ENCODE data around the gene PEX5L. TPM values are rescaled to one million over a fixed set of nuclear protein-coding genes. Genes with fewer than 3 reads are reported as not detected.
A peak's percentile ranks its signal among the peaks of the same experiment; 100 is the strongest.

Gene PEX5L
- total and polyA plus RNA-seq, 8 donors: 1.1 to 30.2 (median 8.6) TPM

DNA sequence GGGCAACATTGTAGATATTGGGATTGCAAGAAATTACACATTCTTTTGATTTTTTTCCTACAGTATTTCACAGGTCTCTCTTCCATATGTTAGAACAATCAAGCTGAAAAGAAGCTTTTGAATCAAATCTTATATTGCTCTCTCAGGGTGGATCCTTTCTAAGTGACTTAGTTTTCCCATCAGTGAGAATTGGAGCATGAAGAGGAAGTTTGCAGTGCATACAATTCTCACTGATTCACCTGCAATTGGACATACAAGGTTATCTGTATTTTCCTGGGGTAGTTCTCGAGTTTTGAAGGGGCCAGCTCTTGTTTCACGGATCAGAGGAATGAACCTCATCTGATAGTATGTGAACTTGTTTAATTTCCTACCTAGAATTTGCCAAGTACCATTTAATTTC, 150.8 kb downstream of the PEX5L start:
- no peak for FAIRE-seq
- no peak for DNase-seq
- no peaks in the 10 kb centered on the region for H3K36me3 ChIP-seq
- TF ChIP-seq, protein P1, sequence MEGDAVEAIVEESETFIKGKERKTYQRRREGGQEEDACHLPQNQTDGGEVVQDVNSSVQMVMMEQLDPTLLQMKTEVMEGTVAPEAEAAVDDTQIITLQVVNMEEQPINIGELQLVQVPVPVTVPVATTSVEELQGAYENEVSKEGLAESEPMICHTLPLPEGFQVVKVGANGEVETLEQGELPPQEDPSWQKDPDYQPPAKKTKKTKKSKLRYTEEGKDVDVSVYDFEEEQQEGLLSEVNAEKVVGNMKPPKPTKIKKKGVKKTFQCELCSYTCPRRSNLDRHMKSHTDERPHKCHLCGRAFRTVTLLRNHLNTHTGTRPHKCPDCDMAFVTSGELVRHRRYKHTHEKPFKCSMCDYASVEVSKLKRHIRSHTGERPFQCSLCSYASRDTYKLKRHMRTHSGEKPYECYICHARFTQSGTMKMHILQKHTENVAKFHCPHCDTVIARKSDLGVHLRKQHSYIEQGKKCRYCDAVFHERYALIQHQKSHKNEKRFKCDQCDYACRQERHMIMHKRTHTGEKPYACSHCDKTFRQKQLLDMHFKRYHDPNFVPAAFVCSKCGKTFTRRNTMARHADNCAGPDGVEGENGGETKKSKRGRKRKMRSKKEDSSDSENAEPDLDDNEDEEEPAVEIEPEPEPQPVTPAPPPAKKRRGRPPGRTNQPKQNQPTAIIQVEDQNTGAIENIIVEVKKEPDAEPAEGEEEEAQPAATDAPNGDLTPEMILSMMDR (IDR thresholded peaks at IDR 0.05): no peak
- H3K4me3 ChIP-seq: no peak overlapping the region
- no peaks in the 10 kb centered on the region for H3K9me3 ChIP-seq
- no peak for ATAC-seq
- H3K27me3 ChIP-seq: no peaks in the 10 kb centered on the region
- intact Hi-C loops (cut with DNase I): no loop called here
- 73 to 83% methylated on average over 2 of the region's 2 CpGs for WGBS, 2 donors
- no peak overlapping the region for H3K27ac ChIP-seq
- H3K4me1 ChIP-seq: peaks cover 0 to 3% (median 0%) of the 10 kb centered on the region in 3 donors

DNA sequence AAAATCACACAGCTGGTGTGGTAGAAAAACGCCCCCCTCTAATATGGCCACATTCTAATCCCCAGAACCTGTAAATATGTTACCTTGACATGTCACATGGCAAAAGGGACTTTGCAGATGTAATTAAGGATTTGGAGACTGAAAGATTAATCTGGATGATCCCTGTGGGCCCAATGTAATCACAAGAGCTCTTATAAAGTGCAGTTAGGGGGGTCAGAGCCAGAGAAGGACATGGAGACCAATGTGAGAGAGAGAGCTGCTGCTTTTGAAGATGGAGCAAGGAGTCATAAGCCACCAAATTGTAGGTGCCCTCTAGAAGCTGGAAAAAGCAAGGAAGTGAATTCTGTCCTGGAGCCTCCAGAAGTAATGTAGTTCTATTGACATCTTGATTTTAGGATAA, 152.6 kb downstream of the PEX5L start:
- H3K27me3 ChIP-seq: no peaks in the 10 kb centered on the region
- no peak overlapping the region for H3K4me3 ChIP-seq
- no peaks in the 10 kb centered on the region for H3K9me3 ChIP-seq
- H3K4me1 ChIP-seq: peaks cover 0 to 3% (median 0%) of the 10 kb centered on the region in 3 donors
- TF ChIP-seq, protein P1 (IDR thresholded peaks at IDR 0.05): no peak
- no peak overlapping the region for H3K27ac ChIP-seq
- intact Hi-C loops (cut with DNase I): no loop called here
- DNase-seq (no peak), ATAC-seq (no peak), FAIRE-seq (no peak)
- H3K36me3 ChIP-seq: no peaks in the 10 kb centered on the region
- 73 to 84% methylated on average over 1 of the region's 1 CpG for WGBS, 2 donors

DNA sequence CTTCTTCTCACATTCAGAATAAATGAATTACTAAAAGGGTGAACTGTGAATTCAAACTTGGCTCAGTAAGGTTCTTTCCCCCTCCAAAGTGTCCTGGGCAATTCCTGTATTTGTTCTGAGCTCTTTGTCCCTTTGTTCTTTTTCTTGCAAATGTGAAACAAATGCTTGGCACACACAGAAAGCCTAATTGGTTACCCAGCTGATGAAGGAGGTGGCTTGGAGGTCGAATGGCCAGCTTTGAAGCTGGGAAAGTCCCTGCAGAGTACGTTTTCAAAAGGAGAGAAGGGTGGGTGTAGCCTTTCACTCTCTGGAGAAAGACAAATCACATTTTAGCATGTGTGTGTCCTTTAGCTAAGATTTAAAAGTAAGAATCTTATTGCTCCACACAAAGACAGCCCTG, 154.4 kb downstream of the PEX5L start:
- DNase-seq (no peak), ATAC-seq (peak in 2 of 4 donors; percentile 54 to 76), FAIRE-seq (no peak)
- TF ChIP-seq, protein P1 (IDR thresholded peaks at IDR 0.05): no peak
- Histone ChIP-seq H3K36me3 (no peaks in the 10 kb centered on the region), H3K4me1 (peaks cover 0 to 3% (median 0%) of the 10 kb centered on the region in 3 donors), H3K4me3 (no peak overlapping the region), H3K27me3 (no peaks in the 10 kb centered on the region), H3K27ac (no peak overlapping the region), H3K9me3 (no peaks in the 10 kb centered on the region)
- WGBS, 2 donors: 31 to 32% methylated on average over 2 of the region's 2 CpGs
- intact Hi-C loops (cut with DNase I): no loop called here

DNA sequence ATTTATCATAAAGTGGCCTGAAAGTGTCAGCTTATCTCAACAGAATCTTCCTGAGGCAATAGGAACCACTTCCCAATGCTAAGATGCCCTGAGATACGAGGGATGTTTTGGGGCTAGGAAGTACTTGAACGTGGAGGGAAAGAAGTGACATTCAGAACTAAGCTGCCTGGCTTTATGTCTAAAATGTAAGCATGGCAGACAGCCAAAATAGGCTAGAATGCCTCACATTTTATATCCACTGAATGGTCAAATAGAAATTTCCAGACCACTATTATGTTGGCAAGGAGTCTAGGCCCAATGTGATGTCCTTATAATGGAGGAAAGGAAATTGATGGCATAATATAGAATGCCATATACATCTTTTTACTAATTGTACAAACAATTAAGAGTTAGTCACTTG, 154.9 kb downstream of the PEX5L start:
- WGBS, 2 donors: 76 to 79% methylated on average over 2 of the region's 2 CpGs
- Histone ChIP-seq H3K9me3 (no peaks in the 10 kb centered on the region), H3K4me1 (peaks cover 0 to 3% (median 0%) of the 10 kb centered on the region in 3 donors), H3K27me3 (no peaks in the 10 kb centered on the region), H3K36me3 (no peaks in the 10 kb centered on the region), H3K27ac (no peak overlapping the region), H3K4me3 (no peak overlapping the region)
- ATAC-seq (no peak), DNase-seq (no peak), FAIRE-seq (no peak)
- intact Hi-C loops (cut with DNase I): no loop called here
- TF ChIP-seq, protein P1 (IDR thresholded peaks at IDR 0.05): no peak

DNA sequence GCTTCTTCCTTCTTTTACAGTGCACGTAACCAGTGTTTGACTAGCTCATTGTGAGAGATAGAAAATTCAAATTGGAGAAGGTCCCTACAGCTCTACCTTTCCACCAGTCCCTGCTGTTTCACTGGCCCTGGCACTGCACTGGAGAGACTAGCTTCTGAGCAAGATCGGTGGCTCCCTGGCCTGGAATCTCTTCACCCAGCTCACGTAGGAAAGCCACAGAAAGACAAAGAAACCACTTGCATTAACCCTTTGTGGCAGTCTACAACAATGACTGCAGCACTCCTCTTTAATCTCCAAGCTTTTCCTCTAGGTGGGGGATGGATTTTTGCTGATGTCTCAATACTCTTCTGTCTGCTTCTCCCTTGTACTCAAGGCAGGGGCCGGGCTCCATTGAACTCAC, 155.9 kb downstream of the PEX5L start:
- WGBS, 2 donors: 75% methylated on average over 4 of the region's 4 CpGs
- Histone ChIP-seq H3K9me3 (no peaks in the 10 kb centered on the region), H3K27me3 (no peaks in the 10 kb centered on the region), H3K4me3 (no peak overlapping the region), H3K27ac (no peak overlapping the region), H3K36me3 (no peaks in the 10 kb centered on the region), H3K4me1 (peaks cover 0 to 3% (median 0%) of the 10 kb centered on the region in 3 donors)
- intact Hi-C loops (cut with DNase I): no loop called here
- DNase-seq (no peak), FAIRE-seq (no peak), ATAC-seq (no peak)
- TF ChIP-seq, protein P1 (IDR thresholded peaks at IDR 0.05): no peak

All from pancreas (tissue), 10 donors.